G401 (cell line): ENCODE data around the gene KIAA0513. TPM values are rescaled to one million over a fixed set of nuclear protein-coding genes. Genes with fewer than 3 reads are reported as not detected.
A peak's percentile ranks its signal among the peaks of the same experiment; 100 is the strongest.

Source experiments
- DNase-seq: peaks from one replicate; pipeline ENCODE4 v3.0.0-alpha.2; 2015; ENCODE audit warnings: low spot score
- in situ Hi-C: cut with HindIII; loops from 2 replicates; pipeline ENCODE4 v1.10.0; 2016; ENCODE audit warnings: low sequenced_read_pairs, mixed read lengths
- total RNA-seq: library from RNA; depleted of rRNA; stranded (reverse); fragments of >200 nt; shearing (Covaris generic); gene quantifications from 2 replicates; pipeline ENCODE4 v1.2.3, GENCODE V29; 2014; rRNA removed

Gene KIAA0513, protein sequence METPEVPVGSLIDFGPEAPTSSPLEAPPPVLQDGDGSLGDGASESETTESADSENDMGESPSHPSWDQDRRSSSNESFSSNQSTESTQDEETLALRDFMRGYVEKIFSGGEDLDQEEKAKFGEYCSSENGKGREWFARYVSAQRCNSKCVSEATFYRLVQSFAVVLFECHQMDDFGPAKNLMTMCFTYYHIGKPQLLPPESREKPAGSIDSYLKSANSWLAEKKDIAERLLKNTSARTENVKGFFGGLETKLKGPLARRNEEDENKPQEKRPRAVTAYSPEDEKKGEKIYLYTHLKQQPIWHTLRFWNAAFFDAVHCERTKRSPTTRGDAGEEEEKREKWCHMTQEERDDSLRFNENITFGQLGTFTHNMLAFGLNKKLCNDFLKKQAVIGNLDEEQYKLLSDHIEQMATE
- total RNA-seq: 5.5 and 10.5 TPM in 2 replicates

DNA sequence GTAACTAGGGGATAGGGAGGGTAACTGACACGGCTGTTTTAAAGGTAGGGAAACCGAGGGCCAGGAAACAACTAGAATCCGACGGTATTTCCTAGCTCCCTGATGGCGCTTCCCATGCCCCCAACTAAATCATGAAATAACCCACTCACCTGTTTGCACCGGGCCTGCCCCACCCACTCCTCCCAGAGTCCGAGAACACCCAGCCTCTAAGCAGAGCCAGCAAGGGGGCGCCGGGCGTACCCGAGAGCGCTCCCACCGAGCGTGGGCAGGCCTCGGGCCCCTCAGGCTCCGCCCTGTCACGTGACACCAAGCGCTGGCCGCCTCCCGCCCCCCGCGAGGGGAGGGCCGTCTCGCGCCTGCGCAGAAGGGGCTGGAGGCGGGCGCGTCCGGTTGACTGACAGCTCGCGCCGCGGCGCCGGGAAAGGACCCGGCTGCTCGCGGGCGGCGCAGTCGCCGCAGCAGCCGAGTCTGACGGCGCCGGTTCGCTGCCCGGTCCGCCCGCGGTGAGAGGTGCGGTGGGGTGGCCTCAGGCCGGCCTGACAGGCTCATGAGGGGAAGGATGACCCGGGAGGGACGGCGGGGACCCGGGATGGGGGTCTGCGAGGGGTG, at the start of gene KIAA0513:
TSS of gene KIAA0513 (plus strand) at position 447 of the 609 bp plus-strand sequence. CDS start 39,277 bp downstream, outside the sequence.
- in situ Hi-C loops: no loop called here
- peak; percentile 94 for DNase-seq

DNA sequence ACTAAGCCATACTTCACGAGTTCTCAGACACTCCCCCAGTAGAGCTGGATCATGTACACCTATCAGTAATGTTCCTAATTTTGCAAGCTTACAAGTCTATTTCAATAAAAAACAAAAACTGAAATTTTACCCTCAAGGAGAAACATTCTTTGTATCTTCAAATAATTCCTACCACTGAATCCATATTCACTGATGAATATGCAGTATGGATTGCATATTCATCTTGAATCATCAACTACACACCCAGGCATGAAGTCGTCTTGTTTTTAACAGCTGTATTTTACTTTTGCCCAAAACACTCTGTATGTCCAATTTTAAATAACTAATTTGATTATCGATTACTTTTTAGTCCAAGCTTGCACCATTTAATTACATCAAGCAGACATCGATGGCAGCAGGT, 48.1 kb upstream of the KIAA0513 start:
- in situ Hi-C loops: loop anchor here (5.0 to 10.0 kb wide), 2 partner anchors 52 to 235 kb away; no protein-coding TSS in a partner anchor
- no peak for DNase-seq

DNA sequence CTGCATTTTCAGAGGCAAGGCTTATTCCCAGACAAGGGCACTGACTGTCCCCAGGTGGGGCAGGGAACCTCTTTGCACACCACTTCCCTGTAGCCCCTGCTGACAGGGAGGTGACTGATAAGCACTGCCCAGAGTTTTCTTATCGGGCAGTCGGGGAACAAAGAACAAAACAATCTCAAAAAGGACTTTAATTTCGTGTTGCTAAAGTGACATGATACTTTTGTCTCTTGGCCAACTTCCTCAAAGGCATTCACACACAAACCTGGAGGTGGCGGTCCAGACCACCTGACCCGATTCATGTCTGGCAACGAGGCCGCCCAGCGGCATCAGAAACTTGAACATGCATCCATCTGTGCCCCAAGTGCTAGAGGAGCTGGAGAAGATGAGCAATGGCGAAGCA, 45.2 kb upstream of the KIAA0513 start:
- in situ Hi-C loops: no loop called here
- DNase-seq: peak; percentile 83

DNA sequence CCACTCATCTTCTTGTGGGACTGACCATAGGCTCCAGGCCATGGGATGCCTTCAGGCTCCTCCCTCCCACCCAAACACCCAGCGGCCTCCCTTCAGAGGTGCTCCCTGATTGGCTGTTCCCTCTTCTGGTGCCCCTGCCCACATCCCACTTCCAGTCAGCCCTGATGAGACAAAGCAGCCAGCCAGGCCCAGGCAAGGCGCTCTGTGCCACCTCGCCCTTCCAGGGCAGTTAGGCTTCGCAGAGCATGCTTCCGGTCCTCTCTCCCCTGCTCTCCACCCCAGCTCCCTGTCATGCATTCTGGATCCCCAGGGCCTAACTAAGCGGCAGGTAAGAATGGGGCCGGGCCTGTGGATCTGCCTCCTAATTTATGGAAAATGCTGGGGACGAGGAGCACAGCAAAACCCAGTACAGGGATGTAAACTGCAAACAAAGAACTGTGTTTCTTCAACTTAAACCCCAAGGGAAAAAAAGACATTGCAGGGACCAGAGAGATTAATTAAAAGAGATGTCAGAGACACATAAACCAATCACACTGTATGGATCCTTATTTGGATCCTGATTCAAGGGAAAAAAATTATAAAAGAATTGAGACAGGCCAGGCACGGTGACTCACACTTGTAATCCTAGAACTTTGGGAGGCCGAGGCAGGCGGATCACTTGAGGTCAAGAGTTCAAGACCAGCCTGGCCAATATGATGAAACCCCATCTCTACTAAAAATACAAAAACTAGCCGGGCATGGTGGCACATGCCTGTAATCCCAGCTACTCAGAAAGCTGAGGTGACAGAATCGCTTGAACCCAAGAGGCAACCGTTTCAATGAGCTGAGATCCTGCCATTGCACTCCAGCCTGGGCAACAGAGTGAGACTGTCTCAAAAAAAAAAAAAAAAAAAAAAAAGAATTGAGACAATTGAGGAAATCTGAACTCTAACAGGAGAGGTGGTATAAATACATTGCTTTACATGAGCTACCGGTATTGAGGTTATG, 42.2 kb upstream of the KIAA0513 start:
- no peak for DNase-seq
- in situ Hi-C loops: no loop called here

DNA sequence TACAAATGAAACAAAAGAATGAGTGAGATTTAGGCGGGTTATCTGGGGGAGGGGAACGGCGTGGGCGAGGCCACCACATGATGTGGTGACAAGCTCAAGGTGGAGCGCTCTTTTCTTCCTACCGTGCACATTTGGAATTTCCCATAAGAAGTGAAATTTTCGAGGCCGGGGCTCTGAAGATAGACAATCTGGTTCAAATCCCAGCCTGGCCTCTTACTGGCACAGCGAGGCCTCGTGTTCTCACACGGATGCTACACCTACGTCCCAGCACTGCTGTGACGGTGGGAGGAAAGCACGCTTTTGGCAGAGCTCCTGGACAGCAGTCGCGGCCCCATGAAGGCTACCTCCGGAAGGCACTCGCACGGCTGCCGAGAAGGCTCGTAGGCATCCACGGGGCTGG, 41.5 kb upstream of the KIAA0513 start:
- DNase-seq: peak; percentile 48
- in situ Hi-C loops: no loop called here

DNA sequence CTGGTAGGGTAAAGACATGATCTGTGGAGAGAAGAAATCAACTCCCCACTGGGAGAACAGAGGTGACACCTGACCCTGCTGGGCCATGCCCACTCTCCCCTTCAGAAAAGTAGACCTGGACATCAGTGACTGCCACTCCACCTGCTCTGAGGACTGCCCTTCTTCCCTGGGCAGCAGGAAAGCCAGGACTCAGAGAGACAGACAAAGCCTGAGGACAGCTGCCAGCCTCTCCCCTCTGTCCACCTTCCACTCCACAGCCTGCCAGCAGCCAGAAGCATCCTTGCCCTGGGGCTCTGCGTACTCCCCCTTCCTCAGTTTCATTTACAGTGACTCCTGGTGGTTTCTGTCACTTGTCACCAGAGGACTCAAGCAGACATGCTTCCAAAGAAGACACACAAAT, 40.7 kb upstream of the KIAA0513 start:
- in situ Hi-C loops: no loop called here
- no peak for DNase-seq

DNA sequence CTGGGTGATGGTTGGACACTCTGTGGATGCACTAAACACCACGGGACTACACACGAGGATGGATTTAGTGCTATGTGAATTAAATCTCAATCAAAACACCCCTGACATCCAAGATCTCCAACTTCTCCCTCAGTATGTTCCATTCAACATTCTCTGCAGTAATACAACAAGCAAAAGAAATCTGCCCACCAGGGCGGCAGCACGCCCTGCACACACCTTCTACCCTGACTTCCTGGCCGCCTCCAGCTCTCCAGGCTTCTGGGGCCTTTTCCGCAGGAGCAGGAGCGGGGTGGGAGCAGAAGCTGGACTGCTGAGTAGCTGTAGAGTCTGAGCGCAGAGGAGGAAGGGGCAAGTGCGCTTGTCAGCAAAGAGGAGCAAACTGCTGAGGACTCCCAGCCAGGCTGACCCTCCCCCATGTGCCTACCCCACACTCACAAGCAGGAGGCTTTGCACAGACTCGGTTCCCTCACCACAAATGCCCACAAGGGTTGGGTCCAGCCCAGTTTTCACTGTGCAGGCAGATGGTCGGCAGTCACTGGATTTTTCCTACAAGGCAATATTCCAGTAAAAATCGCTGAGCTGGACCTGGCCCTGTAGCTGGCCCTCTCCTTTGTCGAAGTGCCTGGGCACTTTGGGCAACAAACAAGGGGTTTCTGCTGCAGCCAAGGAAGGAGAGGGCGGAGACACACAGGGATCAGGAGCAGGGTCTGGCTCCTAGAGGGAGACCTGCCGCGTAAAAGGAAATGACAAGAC, 39.1 kb upstream of the KIAA0513 start:
- DNase-seq: peak; percentile 96
- in situ Hi-C loops: no loop called here

DNA sequence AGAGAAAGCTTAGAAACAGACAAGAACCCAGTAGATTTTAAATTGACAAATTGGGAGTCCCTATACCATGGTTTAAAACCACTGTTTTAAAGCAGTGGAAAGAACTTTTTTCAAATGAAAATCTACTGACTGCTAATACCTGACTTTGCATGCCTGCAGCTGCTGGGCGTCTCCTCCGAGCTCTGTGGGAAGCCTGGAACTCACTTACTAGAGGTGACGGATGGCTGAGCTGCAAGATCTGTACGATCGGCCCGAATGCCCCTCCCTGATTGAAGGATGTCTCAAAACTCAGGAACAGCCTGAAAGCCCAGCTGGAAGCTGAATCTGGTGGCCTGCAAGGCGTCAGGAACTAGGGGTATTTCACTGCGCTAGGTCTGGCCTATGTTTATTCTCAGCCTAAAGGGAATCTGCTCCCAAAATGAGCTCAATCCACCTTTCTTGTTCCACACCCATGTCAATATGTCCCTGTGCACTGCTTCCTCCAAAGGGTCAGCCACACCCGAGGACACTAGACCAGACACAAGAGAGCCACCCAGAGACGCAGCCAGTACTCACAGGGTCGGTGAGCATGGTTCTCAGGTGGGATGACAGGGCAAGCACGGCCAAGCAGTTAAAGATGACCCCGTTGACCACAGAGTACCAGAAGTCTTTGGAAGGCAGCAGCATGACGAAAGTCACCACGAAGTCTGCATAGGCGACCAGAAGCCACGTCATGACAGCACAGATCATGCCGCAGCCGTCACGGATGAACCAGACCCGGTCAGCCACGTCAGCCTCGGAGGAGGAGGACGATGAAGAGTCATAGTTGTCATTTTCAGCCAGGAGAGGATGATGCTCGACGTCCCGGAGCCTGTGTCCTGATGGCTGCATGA, 37.6 kb upstream of the KIAA0513 start:
- in situ Hi-C loops: no loop called here
- DNase-seq: peak; percentile 57

DNA sequence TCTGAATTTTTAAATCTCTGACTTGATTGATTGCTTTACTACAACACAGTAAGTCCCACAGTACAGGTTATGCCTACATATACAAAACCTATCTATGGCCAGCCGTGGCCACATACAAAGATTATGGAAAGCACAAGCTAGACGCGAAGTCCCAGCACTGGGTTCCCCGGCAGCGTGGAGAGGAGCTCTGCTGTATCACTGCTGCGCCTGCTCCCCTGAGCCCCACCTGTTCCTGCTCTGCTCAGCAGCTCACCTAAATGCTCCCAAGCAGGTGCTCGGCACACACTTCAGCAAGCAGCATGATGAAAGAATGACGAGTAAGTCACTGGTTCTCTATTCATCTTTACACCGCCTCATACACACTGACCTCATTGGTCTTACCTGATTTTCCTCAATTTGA, 36.8 kb upstream of the KIAA0513 start:
- DNase-seq: peak; percentile 66
- in situ Hi-C loops: no loop called here

DNA sequence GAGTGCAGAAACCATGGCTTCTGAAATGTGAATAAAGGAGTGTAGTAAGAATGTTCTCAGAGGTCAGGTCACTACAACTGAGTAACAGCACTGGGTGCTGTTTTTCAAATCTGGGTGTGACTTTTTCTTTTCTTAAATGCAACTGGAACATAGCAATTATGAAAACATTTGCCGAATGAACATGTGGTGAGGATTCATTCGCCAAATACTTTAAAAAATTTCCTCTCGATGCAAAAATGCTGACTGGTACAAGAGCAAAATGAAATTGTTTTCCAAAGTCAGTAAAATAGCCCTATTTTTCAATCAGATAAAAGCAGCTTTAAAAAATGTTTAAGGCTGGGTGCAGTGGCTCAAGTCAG, 34.9 kb upstream of the KIAA0513 start:
- in situ Hi-C loops: no loop called here
- DNase-seq: no peak

DNA sequence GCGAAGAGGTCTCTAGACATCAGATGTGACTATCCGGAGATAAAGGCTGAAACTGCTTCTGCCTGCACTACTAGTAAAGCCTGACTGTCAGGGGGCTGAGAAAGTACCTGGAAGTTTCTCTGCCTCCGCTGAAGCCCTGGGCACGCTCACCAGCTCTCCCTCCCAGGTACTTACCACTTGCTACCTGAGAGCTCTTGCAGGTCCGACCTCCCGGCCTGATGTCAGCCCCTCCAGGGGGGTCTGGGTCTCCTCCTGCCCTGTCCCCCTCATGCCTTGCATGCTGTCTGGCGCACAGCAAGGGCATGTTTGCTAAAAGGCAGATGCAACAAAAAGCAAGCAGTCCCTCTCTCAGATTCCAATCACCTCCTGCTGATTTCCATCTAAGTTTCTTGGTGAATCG, 33.7 kb upstream of the KIAA0513 start:
- no peak for DNase-seq

DNA sequence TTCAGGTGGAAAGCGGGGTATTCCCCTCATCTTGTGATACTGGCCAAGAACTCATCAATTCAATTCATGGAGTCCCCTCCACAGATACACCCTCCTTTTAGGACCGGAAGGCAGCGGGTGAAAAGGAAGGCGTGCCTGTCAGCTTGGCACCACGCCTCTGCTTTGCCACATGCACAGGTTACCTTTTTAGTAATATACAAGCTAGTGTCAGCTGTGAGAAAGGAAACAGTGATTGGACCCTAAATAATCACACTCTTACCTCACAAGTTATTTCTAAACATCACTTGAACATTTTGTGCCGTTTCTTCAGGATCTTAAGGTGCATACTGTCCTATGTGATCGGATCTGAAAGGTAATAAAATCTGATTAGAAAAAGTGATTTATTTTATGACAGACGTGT, 31.9 kb upstream of the KIAA0513 start:
- DNase-seq: no peak
- in situ Hi-C loops: no loop called here

More for the DNA sequence above, 33.7 kb upstream of the KIAA0513 start:
- in situ Hi-C loops: no loop called here

DNA sequence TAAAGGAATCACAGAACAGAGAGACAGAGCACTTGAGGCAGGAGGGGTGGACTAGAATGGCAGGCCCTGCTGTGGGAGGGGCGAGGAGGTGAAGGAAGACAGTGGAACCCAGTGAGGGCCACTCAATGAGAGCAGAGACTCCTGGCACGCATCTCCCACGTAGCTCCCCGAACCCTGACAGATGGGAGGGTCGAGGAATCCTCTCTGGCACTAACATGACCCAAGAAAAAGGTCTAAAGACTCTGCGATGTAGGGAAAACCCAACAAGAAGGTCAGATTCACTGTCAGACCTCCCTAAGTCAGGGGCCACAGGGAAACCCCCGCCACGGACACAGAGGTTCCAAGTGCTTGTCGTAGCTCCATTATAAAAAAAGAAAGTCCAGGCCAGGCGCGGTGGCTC, 31.2 kb upstream of the KIAA0513 start:
- DNase-seq: no peak
- in situ Hi-C loops: no loop called here

DNA sequence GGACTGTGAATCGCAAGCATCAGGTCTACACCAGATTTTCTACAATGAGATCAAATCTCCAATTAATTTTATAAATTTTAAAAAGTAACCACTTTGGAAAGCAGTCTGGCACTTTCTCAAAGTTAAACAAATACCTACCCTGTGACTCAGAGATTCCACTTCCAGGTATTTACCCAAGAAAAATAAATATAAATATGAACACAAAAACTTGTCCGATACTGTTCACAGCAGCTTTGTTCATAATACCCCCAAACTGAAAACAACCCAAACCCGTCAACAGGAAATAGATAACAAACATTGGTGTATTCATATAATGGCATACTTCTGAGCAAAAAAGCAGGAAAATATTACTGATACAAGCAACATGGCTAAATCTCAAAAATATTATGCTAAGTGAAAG, 28.4 kb upstream of the KIAA0513 start:
- no peak for DNase-seq
- in situ Hi-C loops: no loop called here

DNA sequence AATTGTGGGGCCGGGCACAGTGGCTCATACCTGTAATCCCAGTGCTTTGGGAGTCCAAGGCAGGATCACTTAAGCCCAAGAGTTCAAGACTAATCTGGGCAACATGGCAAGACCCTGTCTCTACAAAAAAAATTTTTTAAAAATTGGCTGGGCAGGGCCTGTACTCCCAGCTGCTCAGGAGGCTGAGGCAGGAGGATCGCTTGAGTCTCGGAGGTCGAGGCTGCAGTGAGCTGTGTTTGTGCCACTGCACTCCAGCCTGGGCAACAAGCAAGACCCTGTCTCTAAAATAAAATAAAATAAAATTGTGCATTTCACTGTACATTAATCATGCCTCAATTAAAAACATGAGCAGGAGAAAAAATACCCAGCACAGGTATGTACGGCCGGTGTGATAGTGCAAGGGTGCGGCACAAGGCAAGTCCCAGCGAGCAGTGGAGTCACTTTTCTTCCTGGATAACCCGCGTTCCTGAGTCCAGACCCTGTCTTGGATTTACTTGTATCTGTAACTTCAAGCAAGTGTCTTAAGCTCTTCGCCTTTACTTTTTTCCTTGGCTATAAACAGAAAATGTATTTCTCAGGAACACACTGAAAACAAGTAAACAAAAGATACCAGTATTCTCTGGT, 27.6 kb upstream of the KIAA0513 start:
- in situ Hi-C loops: no loop called here
- no peak for DNase-seq

DNA sequence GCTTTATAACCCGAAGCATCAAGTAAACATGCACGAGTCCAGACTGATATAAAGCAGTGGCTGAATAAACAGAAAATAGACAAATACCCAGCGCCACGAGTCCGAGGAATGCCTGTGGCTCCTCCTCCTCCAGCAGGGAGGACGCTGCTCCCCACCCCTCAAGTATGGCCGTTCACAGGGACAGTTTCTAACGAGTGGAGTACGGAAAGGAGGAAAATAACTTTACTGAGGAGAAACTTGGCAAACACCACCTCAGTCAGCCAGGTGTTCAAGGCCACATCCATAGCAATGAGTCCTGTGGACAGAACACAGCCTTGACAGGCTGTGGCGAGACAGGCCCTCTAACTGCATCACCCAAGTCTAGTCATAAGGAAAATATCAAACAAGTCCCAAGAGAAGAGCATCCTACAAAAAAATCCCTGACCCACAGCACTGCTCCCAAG, 25.5 kb upstream of the KIAA0513 start:
- in situ Hi-C loops: no loop called here

DNA sequence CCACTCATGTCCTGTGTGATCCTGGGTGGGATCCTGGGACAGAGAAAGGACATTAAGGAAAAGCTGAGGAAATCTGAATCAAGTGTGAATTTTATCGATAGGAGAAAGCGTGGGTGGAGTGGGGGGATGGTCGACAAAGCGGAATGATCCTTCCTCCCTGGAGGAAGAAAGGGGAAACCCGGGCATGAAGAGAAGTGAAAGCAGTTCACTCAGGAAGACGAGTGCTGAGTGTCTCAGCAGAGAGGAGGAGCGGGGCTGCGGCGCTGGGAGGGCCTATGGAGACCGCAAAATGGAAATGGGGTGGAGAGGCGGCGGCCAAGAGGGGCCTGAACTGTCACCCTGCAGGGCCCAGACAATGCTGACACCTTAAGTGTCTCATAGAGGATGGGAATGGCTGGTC, 25.0 kb upstream of the KIAA0513 start:
- no peak for DNase-seq
- in situ Hi-C loops: no loop called here

More for the DNA sequence above, 25.5 kb upstream of the KIAA0513 start:
- DNase-seq: no peak

DNA sequence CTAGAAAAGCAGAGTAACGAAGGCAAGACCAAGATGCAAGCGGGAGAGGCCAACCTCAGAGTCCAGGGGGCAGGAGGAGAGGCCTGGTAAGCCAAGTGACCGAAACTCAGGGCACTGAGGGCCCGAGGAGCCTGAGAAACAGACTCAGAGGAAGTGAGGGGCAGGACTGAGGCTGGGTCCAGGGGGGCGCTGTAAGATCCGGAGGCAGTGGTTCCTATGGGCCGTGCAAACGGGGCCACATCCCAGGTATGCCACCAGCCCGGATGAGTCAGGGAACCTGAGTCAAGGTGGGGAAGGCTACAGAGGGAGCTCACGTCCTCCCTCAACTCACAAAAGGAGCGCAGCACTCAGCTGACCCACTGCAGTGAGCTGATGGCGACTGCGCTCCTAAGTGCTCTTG, 24.5 kb upstream of the KIAA0513 start:
- DNase-seq: no peak
- in situ Hi-C loops: no loop called here
